ENCODE data around the gene CHRM5.

DNA sequence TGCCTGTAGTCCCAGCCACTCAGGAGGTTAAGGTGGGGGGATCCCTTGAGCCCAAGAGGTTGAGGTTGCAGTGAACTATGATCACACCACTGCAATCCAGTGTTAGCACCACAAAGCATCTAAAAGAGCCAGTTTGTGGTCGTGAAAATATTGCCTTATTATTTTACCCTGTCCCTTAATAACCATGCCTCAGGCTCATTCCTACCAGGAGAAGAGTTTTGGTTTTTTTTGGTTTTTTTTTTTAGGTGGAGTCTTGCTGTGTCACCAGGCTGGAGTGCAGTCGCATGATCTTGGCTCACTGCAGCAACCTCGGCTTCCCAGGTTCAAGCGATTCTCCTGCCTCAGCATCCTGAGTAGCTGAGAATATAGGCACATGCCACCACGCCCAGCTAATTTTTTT lies 88.6 kb downstream of the CHRM5 start:
- TF ChIP-seq, protein P1, sequence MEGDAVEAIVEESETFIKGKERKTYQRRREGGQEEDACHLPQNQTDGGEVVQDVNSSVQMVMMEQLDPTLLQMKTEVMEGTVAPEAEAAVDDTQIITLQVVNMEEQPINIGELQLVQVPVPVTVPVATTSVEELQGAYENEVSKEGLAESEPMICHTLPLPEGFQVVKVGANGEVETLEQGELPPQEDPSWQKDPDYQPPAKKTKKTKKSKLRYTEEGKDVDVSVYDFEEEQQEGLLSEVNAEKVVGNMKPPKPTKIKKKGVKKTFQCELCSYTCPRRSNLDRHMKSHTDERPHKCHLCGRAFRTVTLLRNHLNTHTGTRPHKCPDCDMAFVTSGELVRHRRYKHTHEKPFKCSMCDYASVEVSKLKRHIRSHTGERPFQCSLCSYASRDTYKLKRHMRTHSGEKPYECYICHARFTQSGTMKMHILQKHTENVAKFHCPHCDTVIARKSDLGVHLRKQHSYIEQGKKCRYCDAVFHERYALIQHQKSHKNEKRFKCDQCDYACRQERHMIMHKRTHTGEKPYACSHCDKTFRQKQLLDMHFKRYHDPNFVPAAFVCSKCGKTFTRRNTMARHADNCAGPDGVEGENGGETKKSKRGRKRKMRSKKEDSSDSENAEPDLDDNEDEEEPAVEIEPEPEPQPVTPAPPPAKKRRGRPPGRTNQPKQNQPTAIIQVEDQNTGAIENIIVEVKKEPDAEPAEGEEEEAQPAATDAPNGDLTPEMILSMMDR (IDR thresholded peaks at IDR 0.05) = no peak
- TF ChIP-seq, protein P2, sequence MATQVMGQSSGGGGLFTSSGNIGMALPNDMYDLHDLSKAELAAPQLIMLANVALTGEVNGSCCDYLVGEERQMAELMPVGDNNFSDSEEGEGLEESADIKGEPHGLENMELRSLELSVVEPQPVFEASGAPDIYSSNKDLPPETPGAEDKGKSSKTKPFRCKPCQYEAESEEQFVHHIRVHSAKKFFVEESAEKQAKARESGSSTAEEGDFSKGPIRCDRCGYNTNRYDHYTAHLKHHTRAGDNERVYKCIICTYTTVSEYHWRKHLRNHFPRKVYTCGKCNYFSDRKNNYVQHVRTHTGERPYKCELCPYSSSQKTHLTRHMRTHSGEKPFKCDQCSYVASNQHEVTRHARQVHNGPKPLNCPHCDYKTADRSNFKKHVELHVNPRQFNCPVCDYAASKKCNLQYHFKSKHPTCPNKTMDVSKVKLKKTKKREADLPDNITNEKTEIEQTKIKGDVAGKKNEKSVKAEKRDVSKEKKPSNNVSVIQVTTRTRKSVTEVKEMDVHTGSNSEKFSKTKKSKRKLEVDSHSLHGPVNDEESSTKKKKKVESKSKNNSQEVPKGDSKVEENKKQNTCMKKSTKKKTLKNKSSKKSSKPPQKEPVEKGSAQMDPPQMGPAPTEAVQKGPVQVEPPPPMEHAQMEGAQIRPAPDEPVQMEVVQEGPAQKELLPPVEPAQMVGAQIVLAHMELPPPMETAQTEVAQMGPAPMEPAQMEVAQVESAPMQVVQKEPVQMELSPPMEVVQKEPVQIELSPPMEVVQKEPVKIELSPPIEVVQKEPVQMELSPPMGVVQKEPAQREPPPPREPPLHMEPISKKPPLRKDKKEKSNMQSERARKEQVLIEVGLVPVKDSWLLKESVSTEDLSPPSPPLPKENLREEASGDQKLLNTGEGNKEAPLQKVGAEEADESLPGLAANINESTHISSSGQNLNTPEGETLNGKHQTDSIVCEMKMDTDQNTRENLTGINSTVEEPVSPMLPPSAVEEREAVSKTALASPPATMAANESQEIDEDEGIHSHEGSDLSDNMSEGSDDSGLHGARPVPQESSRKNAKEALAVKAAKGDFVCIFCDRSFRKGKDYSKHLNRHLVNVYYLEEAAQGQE (IDR thresholded peaks at IDR 0.05; ENCODE audit: insufficient read depth in 1 of 2, low read depth in 2 of 2, low read length in 1 of 2) = no peak
